B cell (primary cell): ENCODE measurements around the gene CBL. TPM values are rescaled to one million over a fixed set of nuclear protein-coding genes. Genes with fewer than 3 reads are reported as not detected.
A peak's percentile ranks its signal among the peaks of the same experiment; 100 is the strongest.

ENCODE experiments used
- ATAC-seq: fragments of 200-7000 bp; cut with Tn5 transposase; one replicate; pipeline ENCODE4 v1.10.0; 2021; ENCODE audit warnings: low read depth, mild to moderate bottlenecking, moderate number of reproducible peaks, moderate library complexity
- CTCF ChIA-PET: fragments of 350-600 bp; sonication (Branson Sonifier 250); formaldehyde crosslinking; loops from one replicate; lab custom pipeline; 2021; ENCODE audit warnings: antibody characterized with exemption, inconsistent platforms; lab: Charles Lee
- POLR2A ChIA-PET: fragments of 350-600 bp; sonication (Branson Sonifier 250); formaldehyde crosslinking; loops from one replicate; lab custom pipeline; 2021; ENCODE audit warnings: antibody characterized with exemption; lab: Charles Lee
- DNase-seq: peaks from one replicate; pipeline ENCODE4 v3.0.0; 2013
- H2AFZ ChIP-seq: 2 replicates; pipeline ENCODE4 v1.6.1; 2012; ENCODE audit warnings: mild to moderate bottlenecking, low read depth, low read length; ENCODE audit not compliant: insufficient read depth, poor library complexity, severe bottlenecking
- H3K27ac ChIP-seq, 2 donors: 1 replicate in 1 of 2; 2 replicates in 1 of 2; pipeline ENCODE4 v1.5.1; 2012 to 2013; ENCODE audit warnings: low read length in 2 of 2, mild to moderate bottlenecking in 2 of 2, moderate library complexity in 1 of 2
- H3K27me3 ChIP-seq, 4 experiments: fragments of 200-600 bp in 1 of 4; sonication (generic) in 1 of 4; replicated peaks in 1 of 4; 1 replicate in 2 of 4; 2 replicates in 2 of 4; pipeline versions ENCODE4 v1.6.1 to v1.7.0; 2013 to 2016; ENCODE audit warnings: low read length in 3 of 4, mild to moderate bottlenecking in 2 of 4, mixed read lengths in 1 of 4, moderate library complexity in 1 of 4; ENCODE audit not compliant: insufficient read depth in 4 of 4, control insufficient read depth in 3 of 4; ENCODE audit errors: control extremely low read depth in 1 of 4
- H3K36me3 ChIP-seq, 2 experiments: replicated peaks in 1 of 2; 1 replicate in 1 of 2; 2 replicates in 1 of 2; pipeline versions ENCODE4 v1.6.1 to v1.7.1; 2013; ENCODE audit warnings: low read length in 1 of 2; ENCODE audit not compliant: insufficient read depth in 2 of 2, control insufficient read depth in 1 of 2; ENCODE audit errors: control extremely low read depth in 1 of 2, extremely low read depth in 1 of 2
- H3K4me1 ChIP-seq, 2 donors: fragments of 200-600 bp in 1 of 2; sonication (generic) in 1 of 2; 1 replicate in 1 of 2; 2 replicates in 1 of 2; pipeline versions ENCODE4 v1.5.1 to v1.6.1; 2013 to 2017; ENCODE audit warnings: low read length in 2 of 2; ENCODE audit not compliant: control insufficient read depth in 2 of 2, insufficient read depth in 2 of 2
- H3K4me2 ChIP-seq: replicated peaks from 2 replicates; pipeline ENCODE3; 2012; ENCODE audit warnings: mild to moderate bottlenecking, low read depth, low read length; ENCODE audit not compliant: poor library complexity, severe bottlenecking
- H3K4me3 ChIP-seq, 5 experiments: fragments of 200-600 bp in 1 of 5; sonication (generic) in 1 of 5; 1 replicate in 3 of 5; 2 replicates in 2 of 5; pipeline versions ENCODE4 v1.5.1 to v1.7.0; 2011 to 2016; ENCODE audit warnings: low read length in 4 of 5, mild to moderate bottlenecking in 4 of 5, low read depth in 2 of 5, control low read depth in 1 of 5, moderate library complexity in 1 of 5; ENCODE audit not compliant: insufficient read depth in 1 of 5; ENCODE audit errors: control extremely low read depth in 1 of 5, extremely low read depth in 1 of 5
- H3K79me2 ChIP-seq: fragments of 200-600 bp; sonication (generic); one replicate; pipeline ENCODE4 v1.6.0; 2016; ENCODE audit warnings: low read length; ENCODE audit not compliant: control insufficient read depth, insufficient read depth
- H3K9ac ChIP-seq: fragments of 200-600 bp; sonication (generic); 2 replicates; pipeline ENCODE4 v1.6.1; 2017; ENCODE audit warnings: mild to moderate bottlenecking, low read length, moderate library complexity
- H3K9me3 ChIP-seq, 3 donors: one replicate each; pipeline versions ENCODE4 v1.6.1 to v1.7.1; 2013; ENCODE audit warnings: low read length in 2 of 3; ENCODE audit not compliant: control insufficient read depth in 2 of 3, insufficient read depth in 1 of 3; ENCODE audit errors: control extremely low read depth in 1 of 3
- H4K20me1 ChIP-seq: 2 replicates; pipeline ENCODE4 v1.6.0; 2012; ENCODE audit warnings: mild to moderate bottlenecking, low read length; ENCODE audit not compliant: insufficient read depth, control insufficient read depth, poor library complexity, severe bottlenecking
- H3K27ac Mint-ChIP-seq: one replicate; pipeline ENCODE4 v1.8.0; 2021; ENCODE audit warnings: mixed read lengths
- H3K27me3 Mint-ChIP-seq: one replicate; pipeline ENCODE4 v1.8.0; 2021; ENCODE audit warnings: mixed read lengths
- H3K4me1 Mint-ChIP-seq: one replicate; pipeline ENCODE4 v1.8.0; 2021; ENCODE audit warnings: mixed read lengths
- H3K4me3 Mint-ChIP-seq: one replicate; pipeline ENCODE4 v1.8.0; 2021; ENCODE audit warnings: mixed read lengths
- H3K9me3 Mint-ChIP-seq: one replicate; pipeline ENCODE4 v1.8.0; 2022; ENCODE audit warnings: mixed read lengths; ENCODE audit not compliant: insufficient read depth
- EZH2 ChIP-seq: IDR thresholded peaks from 2 replicates; pipeline ENCODE4 v1.6.1; 2012; ENCODE audit warnings: borderline replicate concordance, low read depth, mild to moderate bottlenecking, moderate library complexity, low read length; ENCODE audit not compliant: insufficient read depth, poor library complexity, severe bottlenecking
- WGBS: methylation state at CpG from one replicate; pipeline ENCODE4 v1.1.5; 2013; ENCODE audit warnings: missing lambda C conversion rate; ENCODE audit not compliant: insufficient coverage; 5-methylcytosine and 5-hydroxymethylcytosine counted together
- intact Hi-C: fragments of 100-400 bp; cut with micrococcal nuclease; formaldehyde crosslinking; loops from one replicate; pipeline ENCODE4 v1.10.0; 2022
- polyA plus RNA-seq: library from polyadenylated mRNA; depleted of rRNA; stranded (reverse); fragments of >200 nt; gene quantifications from 2 replicates; pipeline ENCODE4 v1.2.3, GENCODE V29; 2012
- total RNA-seq, 2 donors: library from RNA; stranded (reverse); fragments of 120-200 nt in 1 of 2; gene quantifications; 1 replicate in 1 of 2; 2 replicates in 1 of 2; pipeline versions ENCODE4 v1.2.3 to v1.2.4, GENCODE V29; 2013 to 2022
- TF ChIP-seq, protein P1 (sequence below): fragments of 200-600 bp; IDR thresholded peaks from one replicate; pipeline ENCODE4 v1.8.0; 2022; ENCODE audit warnings: antibody characterized with exemption, mild to moderate bottlenecking

Gene CBL
- total and polyA plus RNA-seq, 2 donors (not counting 1 experiment from before 2014, with no cell fraction given), result 11.7 to 35.2 TPM

DNA sequence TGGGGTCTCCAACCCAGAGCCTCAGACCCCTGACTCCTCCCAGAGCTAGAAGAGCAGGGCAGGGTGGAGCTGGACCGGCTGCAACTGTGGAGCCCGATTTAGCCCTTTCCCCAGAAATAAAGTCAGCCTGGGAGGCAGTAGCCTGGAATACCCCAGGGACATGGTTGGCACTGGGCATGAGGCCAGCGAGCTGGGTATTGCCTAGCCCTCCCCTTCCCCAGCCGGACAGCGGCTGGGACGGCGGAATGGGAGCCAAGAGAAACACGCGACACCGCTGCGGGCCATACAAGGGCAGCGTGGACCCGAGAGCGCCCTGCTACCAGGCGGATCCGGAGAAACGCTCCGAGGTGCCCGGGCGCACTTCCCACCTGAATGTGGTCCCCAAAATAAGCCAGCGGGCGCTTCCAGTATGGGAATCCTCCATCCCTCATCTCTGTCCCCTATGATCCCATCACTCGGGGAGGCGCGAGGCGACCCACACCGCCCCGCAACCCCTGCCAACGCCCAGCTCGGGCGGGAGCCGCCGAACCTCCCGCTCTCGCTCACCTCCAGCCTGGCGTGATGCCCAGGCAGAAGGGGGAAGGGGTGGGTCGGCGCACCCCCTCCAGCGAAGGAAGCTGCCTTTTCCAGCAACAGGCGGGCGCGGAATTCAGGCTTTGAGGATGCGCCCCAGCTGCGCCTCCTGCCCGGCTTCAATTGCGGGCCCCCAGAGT is 110.0 kb downstream of the CBL start:
- Histone ChIP-seq H4K20me1 (no peaks in the 10 kb centered on the region), H3K36me3 (no peaks in the 10 kb centered on the region), H3K4me3 (peak overlapping the region; percentile 15 to 60 (median 44)), H3K9ac (peak overlapping the region; percentile 62), H3K9me3 (peaks cover 0 to 9% (median 0%) of the 10 kb centered on the region in 3 donors), H3K4me1 (peaks cover 30 to 46% of the 10 kb centered on the region in 2 donors), H3K27me3 (peaks cover 0 to 61% (median 22%) of the 10 kb centered on the region in 4 experiments), H3K79me2 (no peaks in the 10 kb centered on the region), H3K4me2 (peak overlapping the region; percentile 83), H2AFZ (peak overlapping the region; percentile 59), H3K27ac (no peak overlapping the region)
- POLR2A ChIA-PET, result interaction anchor here (0.5 kb wide), 1 partner anchor 523 kb away, joined by 3 read pairs; no protein-coding TSS in a partner anchor
- H3K4me3 Mint-ChIP-seq, result peak overlapping the region; percentile 83
- ATAC-seq (no peak), DNase-seq (peak; percentile 42)
- H3K27ac Mint-ChIP-seq, result no peak overlapping the region
- H3K4me1 Mint-ChIP-seq, result peaks cover 29% of the 10 kb centered on the region
- intact Hi-C loops, result no loop called here
- no peaks in the 10 kb centered on the region for H3K9me3 Mint-ChIP-seq
- 1% methylated on average over 46 of the region's 46 CpGs for WGBS
- CTCF ChIA-PET, result interaction anchor here (1.1 to 3.5 kb wide), 4 partner anchors 7 to 214 kb away, joined by 3 to 16 read pairs (median 8); no protein-coding TSS in a partner anchor
- no peak for TF ChIP-seq EZH2
- TF ChIP-seq, protein P1, sequence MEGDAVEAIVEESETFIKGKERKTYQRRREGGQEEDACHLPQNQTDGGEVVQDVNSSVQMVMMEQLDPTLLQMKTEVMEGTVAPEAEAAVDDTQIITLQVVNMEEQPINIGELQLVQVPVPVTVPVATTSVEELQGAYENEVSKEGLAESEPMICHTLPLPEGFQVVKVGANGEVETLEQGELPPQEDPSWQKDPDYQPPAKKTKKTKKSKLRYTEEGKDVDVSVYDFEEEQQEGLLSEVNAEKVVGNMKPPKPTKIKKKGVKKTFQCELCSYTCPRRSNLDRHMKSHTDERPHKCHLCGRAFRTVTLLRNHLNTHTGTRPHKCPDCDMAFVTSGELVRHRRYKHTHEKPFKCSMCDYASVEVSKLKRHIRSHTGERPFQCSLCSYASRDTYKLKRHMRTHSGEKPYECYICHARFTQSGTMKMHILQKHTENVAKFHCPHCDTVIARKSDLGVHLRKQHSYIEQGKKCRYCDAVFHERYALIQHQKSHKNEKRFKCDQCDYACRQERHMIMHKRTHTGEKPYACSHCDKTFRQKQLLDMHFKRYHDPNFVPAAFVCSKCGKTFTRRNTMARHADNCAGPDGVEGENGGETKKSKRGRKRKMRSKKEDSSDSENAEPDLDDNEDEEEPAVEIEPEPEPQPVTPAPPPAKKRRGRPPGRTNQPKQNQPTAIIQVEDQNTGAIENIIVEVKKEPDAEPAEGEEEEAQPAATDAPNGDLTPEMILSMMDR, result no peak
- H3K27me3 Mint-ChIP-seq, result peaks cover 13% of the 10 kb centered on the region
